22Rv1 (cell line): ENCODE measurements around the gene PDGFRA.

Experiments used
- H3K27ac ChIP-seq: fragments of 450-650 bp; 2 replicates; pipeline ENCODE4 v1.5.1; 2017
- ZFX ChIP-seq: fragments of 450-650 bp; IDR thresholded peaks from 2 replicates; pipeline ENCODE4 v1.6.1; 2017; ENCODE audit warnings: antibody characterized with exemption, borderline replicate concordance
- TF ChIP-seq, protein P1 (sequence below): fragments of 450-650 bp; IDR thresholded peaks from 2 replicates; pipeline ENCODE4 v1.5.1; 2017; ENCODE audit warnings: mild to moderate bottlenecking

The PDGFRA gene

DNA sequence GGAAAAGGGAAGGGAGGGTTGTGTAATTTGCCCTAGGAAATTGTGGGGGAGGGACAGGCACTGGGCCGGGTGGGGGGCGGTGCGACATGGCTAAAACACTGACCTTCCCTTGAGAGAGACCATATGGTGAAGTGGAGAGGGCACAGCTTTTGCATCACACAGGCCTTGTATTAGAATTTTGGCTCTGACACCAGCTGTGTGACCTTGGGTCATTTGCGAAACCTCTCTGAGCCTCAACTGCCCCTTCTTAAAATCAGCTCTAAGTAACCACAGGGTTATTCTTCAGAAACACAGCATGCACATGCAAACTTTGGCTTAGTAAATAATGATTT is 25.8 kb downstream of the PDGFRA start:
- no peak overlapping the region for H3K27ac ChIP-seq
- TF ChIP-seq, protein P1, sequence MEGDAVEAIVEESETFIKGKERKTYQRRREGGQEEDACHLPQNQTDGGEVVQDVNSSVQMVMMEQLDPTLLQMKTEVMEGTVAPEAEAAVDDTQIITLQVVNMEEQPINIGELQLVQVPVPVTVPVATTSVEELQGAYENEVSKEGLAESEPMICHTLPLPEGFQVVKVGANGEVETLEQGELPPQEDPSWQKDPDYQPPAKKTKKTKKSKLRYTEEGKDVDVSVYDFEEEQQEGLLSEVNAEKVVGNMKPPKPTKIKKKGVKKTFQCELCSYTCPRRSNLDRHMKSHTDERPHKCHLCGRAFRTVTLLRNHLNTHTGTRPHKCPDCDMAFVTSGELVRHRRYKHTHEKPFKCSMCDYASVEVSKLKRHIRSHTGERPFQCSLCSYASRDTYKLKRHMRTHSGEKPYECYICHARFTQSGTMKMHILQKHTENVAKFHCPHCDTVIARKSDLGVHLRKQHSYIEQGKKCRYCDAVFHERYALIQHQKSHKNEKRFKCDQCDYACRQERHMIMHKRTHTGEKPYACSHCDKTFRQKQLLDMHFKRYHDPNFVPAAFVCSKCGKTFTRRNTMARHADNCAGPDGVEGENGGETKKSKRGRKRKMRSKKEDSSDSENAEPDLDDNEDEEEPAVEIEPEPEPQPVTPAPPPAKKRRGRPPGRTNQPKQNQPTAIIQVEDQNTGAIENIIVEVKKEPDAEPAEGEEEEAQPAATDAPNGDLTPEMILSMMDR, result no peak

DNA sequence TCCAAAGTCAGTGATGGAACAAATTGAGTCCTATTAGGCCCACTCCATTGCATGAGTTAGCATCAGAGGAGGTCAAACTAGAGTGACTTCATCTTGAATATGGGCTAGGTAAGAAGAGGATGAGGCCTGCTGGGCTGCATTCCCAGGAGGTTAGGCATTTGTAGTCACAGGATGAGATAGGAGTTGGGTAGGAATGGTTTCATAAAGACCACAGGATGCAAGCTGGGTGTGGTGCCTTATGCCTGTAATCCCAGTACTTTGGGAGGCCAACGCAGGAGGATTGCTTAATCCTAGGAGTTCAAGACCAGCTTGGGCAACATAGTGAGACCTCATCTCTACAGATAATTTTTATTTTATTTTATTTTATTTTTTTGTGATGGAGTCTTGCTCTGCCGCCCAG is 26.8 kb downstream of the PDGFRA start:
- H3K27ac ChIP-seq, result no peak overlapping the region
- TF ChIP-seq ZFX, result no peak
- TF ChIP-seq, protein P1, result no peak

DNA sequence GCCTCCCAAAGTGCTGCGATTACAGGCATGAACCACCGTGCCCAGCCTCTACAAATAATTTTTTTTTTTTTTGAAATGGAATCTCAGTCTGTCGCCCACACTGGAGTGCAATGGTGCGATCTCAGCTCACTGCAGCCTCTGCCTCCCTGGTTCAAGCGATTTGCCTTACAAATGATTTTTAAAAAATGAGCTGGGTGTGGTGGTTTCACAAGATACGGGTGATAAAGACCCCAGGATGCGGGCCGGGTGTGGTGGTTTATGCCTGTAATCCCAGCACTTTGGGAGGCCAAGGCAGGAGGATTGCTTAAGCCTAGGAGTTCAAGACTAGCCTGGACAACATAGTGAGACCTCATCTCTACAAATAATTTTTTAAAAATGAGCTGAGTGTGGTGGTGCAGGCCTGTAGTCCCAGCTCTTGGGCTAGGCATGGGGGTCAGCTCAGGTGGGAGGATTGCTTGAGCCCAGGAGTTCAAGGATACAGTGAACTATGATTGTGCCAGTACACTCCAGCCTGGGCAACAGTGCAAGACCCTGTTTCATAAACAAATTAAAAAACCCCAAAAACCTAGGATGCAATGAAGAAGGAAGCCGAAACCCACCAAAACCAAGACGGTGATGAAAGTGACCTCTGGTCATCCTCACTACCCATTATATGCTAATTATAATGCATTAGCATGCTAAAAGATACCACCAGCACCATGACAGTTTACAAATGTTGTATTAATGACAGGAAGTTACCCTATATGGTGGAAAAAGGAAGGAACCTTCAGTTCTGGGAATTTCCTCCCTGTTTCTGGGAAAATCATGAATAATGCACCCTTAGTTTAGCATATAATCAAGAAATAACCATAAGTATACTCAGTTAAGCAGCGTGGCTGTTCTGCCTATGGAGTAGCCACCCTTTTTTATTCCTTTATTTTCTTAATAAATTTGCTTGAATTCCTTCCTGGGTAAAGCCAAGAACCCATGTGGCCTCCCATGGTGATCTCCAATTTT is 27.7 kb downstream of the PDGFRA start:
- H3K27ac ChIP-seq, result no peak overlapping the region
- TF ChIP-seq ZFX, result no peak
- TF ChIP-seq, protein P1, result no peak

DNA sequence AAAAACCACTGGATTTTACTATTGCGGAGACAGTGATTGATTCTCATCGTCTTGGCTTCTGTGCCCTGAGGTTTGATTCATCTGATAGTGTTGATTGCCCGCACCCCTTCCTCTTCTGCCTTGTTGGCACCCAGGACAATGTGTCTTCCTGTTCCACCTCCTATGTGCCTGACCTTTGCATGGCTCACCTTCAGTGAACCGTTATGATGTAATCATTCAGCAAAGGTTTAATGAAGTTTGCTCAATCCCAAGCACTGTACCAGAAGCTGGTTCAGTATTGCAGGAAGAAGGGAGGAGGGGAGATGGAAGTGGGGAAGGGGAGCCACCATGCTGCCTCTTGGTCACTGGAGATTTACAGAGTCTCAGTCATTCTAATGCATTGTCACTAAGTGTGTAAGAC is 36.3 kb downstream of the PDGFRA start:
- no peak overlapping the region for H3K27ac ChIP-seq
- TF ChIP-seq, protein P1, result no peak
- no peak for TF ChIP-seq ZFX

DNA sequence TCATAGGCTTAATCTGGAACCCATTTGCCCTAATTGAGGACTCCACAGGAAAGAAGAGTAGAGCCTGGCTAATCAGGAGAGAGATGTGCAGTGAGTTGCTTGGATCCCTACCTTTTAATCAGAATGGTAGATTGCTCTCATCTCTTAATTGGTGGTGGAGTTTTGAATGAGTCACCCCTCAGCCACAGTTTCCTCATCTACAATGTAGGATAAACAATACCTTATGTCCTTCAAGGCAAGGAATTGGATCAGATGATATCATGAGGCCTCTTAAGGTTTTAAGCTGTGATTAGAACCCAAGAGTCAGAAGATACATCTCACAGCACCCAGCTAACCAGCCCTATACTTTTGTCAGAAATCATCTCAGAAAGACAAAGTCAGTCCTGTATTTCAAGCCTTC is 39.1 kb downstream of the PDGFRA start:
- TF ChIP-seq ZFX, result no peak
- TF ChIP-seq, protein P1, result no peak
- no peak overlapping the region for H3K27ac ChIP-seq

DNA sequence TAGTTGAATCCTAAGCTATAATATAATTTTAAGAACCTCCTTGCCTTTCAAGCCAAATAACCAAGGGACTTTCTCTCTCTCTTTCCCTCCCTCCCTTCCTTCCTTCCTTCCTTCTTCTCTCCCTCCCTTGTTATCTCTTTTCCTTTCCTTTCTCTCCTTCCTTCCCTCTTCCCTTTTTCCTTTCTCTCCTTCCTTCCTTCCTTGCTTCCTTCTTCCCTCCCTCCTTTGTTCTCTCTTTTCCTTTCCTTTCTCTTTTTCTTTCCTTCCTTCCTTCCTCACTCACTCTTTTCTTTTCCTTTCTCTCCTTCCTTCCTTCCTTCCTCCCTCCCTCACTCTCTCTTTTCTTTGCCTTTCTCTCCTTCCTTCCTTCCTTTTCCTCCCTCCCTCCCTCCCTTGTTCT is 42.4 kb downstream of the PDGFRA start:
- no peak overlapping the region for H3K27ac ChIP-seq
- TF ChIP-seq, protein P1, result no peak
- no peak for TF ChIP-seq ZFX

DNA sequence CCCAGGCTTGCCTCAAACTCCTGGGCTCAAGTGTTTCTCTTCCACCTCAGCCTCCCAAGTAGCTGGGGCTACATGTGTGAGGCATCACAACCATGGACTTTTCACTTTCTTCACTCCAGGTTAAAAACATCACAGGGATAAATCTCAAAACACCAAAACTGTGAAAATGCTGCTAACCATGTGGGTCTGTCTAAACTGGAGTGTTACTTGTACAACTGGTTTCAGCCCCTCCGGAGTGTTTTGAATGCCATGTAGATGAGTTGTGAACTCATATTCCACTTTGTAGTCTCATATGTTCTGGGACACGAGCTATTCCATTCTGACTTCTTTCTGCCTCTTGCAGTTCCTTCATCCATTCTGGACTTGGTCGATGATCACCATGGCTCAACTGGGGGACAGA is 43.0 kb downstream of the PDGFRA start:
- no peak overlapping the region for H3K27ac ChIP-seq
- TF ChIP-seq, protein P1, result no peak
- no peak for TF ChIP-seq ZFX
